Peyer's patch (tissue), 4 donors: Measurements from ENCODE around the gene RNASE1. TPM values are rescaled to one million over a fixed set of nuclear protein-coding genes. Genes with fewer than 3 reads are reported as not detected.
"Not testable (repeated sequence)": the region's sequence is repeated elsewhere in the genome, so short reads cannot be mapped to it uniquely, and the experiment has no call there.

Source experiments
- DNase-seq, 3 donors: peaks; one replicate each; pipeline ENCODE4 v3.0.0-alpha.2; 2017 to 2019
- H3K27ac ChIP-seq, 4 donors: fragments of 200-600 bp; sonication (generic); one replicate each; pipeline ENCODE4 v1.5.1; 2016 to 2019
- H3K27me3 ChIP-seq, 2 donors: fragments of 200-600 bp; sonication (generic); one replicate each; pipeline ENCODE4 v1.5.1; 2019
- H3K36me3 ChIP-seq, 3 donors: fragments of 200-600 bp; sonication (generic); one replicate each; pipeline ENCODE4 v1.5.1; 2016 to 2019
- H3K4me1 ChIP-seq, 4 donors: fragments of 200-600 bp; sonication (generic); one replicate each; pipeline ENCODE4 v1.5.1; 2016 to 2019
- H3K4me3 ChIP-seq, 4 donors: fragments of 200-600 bp; sonication (generic); 1 replicate in 3 of 4; 2 replicates in 1 of 4; pipeline ENCODE4 v1.5.1; 2016 to 2019; ENCODE audit warnings: mild to moderate bottlenecking in 1 of 4
- H3K9me3 ChIP-seq, 4 donors: fragments of 200-600 bp; sonication (generic); one replicate each; pipeline ENCODE4 v1.5.1; 2016 to 2019; ENCODE audit warnings: mild to moderate bottlenecking in 1 of 4
- POLR2A ChIP-seq, 2 donors: fragments of 450-650 bp; IDR thresholded peaks; one replicate each; pipeline ENCODE4 v1.5.1; 2017; ENCODE audit warnings: antibody characterized with exemption in 2 of 2, mild to moderate bottlenecking in 2 of 2, moderate library complexity in 2 of 2
- total RNA-seq, 4 donors: library from RNA; depleted of rRNA; stranded (reverse); fragments of >200 nt; gene quantifications; one replicate each; pipeline ENCODE4 v1.1.0, GENCODE V29; 2016
- TF ChIP-seq, protein P1 (sequence below), 6 experiments: fragments of 450-650 bp in 4 of 6; fragments of 200-600 bp in 2 of 6; sonication (generic) in 1 of 6; IDR thresholded peaks; one replicate each; pipeline ENCODE4 v1.5.1; 2017 to 2019; ENCODE audit warnings: antibody characterized with exemption in 6 of 6, mild to moderate bottlenecking in 3 of 6, moderate library complexity in 1 of 6

RNASE1 gene
- total RNA-seq, 4 donors from 2014 or later = 35.5 to 131 (median 90.6) TPM

DNA sequence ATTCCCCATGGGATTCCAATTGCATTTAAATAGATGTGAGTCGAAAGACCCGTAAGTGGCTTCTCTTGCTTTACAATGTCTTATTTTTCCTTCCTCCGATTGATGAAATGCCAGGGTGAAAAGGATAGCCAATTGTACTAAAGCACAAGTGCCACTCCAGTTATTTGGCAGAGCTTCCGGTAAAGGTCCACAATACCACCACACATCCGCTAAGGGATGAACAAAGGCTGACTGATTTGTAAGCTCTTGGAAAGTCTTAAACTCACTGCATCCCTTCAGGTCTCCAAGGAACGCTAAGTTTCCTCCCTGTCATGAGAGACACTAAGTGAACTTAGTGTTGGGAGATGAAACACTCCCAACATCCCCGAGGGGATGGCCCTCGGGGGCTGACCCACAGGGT, 21.2 kb upstream of the RNASE1 start:
- DNase-seq = no peak
- Histone ChIP-seq H3K4me3 (no peak overlapping the region), H3K9me3 (peaks cover 0 to 10% (median 4%) of the 10 kb centered on the region in 4 donors), H3K36me3 (no peaks in the 10 kb centered on the region), H3K27ac (no peak overlapping the region), H3K27me3 (no peaks in the 10 kb centered on the region), H3K4me1 (peaks cover 0 to 5% (median 0%) of the 10 kb centered on the region in 4 donors)
- TF ChIP-seq, protein P1, sequence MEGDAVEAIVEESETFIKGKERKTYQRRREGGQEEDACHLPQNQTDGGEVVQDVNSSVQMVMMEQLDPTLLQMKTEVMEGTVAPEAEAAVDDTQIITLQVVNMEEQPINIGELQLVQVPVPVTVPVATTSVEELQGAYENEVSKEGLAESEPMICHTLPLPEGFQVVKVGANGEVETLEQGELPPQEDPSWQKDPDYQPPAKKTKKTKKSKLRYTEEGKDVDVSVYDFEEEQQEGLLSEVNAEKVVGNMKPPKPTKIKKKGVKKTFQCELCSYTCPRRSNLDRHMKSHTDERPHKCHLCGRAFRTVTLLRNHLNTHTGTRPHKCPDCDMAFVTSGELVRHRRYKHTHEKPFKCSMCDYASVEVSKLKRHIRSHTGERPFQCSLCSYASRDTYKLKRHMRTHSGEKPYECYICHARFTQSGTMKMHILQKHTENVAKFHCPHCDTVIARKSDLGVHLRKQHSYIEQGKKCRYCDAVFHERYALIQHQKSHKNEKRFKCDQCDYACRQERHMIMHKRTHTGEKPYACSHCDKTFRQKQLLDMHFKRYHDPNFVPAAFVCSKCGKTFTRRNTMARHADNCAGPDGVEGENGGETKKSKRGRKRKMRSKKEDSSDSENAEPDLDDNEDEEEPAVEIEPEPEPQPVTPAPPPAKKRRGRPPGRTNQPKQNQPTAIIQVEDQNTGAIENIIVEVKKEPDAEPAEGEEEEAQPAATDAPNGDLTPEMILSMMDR (IDR thresholded peaks at IDR 0.05) = no peak
- no peak for TF ChIP-seq POLR2A (IDR thresholded peaks at IDR 0.05)

DNA sequence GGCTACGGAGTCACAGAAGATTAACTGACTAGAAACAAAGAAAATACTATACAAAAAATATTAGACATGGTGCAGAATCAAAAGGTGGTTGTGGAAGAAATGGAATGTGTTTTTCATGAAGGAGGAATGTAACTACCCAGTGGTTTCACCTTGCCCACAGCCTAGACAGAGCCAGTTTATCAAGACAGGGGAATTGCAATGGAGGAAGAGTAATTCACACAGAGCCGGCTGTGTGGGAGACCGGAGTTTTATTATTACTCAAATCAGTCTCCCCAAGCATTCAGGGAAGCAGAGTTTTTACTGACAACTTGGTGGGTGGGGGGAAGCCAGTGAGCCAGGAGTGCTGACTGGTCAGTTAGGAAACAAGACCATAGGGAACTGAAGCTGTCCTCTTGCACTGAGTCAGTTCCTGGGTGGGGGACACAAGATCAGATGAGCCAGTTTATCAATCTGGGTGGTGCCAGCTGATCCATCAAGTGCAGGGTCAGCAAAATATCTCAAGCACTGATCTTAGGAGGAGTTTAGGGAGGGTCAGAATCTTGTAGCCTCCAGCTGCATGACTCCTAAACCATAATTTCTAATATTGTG, 19.0 kb upstream of the RNASE1 start:
- H3K4me1 ChIP-seq, H3K9me3 ChIP-seq, H3K27me3 ChIP-seq, DNase-seq, H3K36me3 ChIP-seq, H3K4me3 ChIP-seq: not testable (repeated sequence)
- peak overlapping the region in 2 of 4 donors; percentile 19 to 22 for H3K27ac ChIP-seq

DNA sequence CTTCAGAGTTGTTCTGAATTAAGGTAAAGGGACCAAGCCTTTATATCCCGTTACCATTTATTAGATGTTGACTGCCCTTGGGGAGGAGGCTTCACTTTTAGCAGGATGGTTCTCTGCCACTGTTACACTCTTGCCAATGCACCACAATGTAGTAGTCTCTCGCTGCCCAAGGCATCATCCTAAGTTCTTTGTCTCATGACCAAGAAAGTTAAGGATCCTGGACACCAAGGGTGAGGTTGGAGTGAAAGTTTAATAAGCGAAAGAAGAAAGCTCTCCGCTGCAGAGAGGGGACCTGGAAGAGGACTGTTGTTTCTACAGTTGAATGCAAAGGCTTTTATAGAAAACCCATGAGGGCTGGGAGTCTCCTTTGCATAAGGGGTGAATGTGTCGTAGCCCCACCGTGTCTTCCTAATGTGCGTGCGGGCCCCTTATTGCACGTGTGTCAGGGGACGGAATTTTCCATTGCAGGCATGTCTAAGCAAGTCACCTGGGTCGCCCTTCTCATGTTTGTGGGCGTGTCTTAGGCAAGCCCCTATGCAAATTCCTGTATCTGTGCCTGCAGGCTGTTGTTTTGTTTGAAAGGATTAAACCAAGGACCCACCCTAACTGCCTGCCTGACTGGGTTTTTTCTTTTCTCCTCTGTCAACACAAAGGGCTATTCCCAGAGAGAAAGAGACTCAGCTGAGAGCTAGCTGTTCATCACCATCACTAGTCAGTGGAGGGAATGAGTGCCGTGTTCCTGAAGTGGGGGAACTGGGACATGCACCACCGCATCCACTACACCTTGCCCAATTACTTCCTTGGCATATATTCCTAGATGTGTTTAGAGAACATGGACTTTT, 17.6 kb upstream of the RNASE1 start:
- Histone ChIP-seq H3K36me3 (no peaks in the 10 kb centered on the region), H3K27ac (peak overlapping the region in 2 of 4 donors; percentile 19 to 22)
- no peak for DNase-seq

DNA sequence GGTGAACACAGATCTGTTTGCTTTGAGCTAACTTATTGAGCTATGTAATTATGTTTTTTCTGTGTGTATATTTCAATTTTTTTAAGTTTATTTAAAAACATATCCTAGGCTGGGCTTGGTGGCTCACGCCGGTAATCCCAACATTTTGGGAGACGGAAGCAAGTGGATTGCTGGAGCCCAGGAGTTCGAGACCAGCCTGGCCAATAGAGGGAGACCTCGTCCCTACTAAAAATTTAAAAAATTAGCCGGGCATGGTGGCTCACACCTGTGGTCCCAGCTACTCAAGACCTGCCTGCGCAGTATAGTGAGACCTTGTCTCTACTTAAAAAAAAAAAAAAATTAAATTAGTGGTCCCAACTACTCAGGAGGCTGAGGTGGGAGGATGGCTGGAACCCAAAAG, 16.2 kb upstream of the RNASE1 start:
- Histone ChIP-seq H3K27ac (no peak overlapping the region), H3K27me3 (no peaks in the 10 kb centered on the region), H3K36me3 (no peaks in the 10 kb centered on the region), H3K4me3 (no peak overlapping the region), H3K9me3 (no peaks in the 10 kb centered on the region), H3K4me1 (peaks cover 0 to 12% (median 0%) of the 10 kb centered on the region in 4 donors)
- TF ChIP-seq, protein P1 (IDR thresholded peaks at IDR 0.05) = peak in 2 of 6 experiments; percentile 28 to 32
- TF ChIP-seq POLR2A (IDR thresholded peaks at IDR 0.05) = no peak
- DNase-seq = no peak

More for the DNA sequence above, 17.6 kb upstream of the RNASE1 start:
- Histone ChIP-seq H3K27me3 (no peaks in the 10 kb centered on the region), H3K4me1 (peaks cover 0 to 5% (median 0%) of the 10 kb centered on the region in 4 donors), H3K9me3 (no peaks in the 10 kb centered on the region), H3K4me3 (no peak overlapping the region)
- TF ChIP-seq, protein P1 (IDR thresholded peaks at IDR 0.05) = no peak
- TF ChIP-seq POLR2A (IDR thresholded peaks at IDR 0.05) = no peak

DNA sequence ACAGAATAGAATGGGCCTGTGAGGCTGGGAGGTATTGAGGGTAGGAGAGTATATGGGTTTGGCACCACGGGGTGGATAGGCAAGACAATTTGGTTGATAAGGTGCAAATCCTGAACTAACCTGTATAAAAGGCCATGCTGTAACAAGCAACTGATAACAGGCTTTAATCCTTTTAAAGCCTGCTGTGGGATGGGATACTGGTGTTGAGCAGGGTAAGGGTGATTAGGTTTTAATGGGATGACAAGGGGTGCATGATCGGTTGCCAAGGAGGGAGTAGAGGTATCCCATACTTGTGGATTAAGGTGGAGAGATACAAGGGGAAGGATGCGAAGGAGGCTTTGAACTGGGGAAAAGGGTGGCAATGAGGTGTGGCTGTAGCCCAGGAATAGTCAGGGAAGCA, 13.3 kb upstream of the RNASE1 start:
- not testable (repeated sequence) for H3K27ac ChIP-seq, H3K27me3 ChIP-seq, H3K9me3 ChIP-seq, H3K36me3 ChIP-seq, DNase-seq, H3K4me3 ChIP-seq
- H3K4me1 ChIP-seq = peaks cover 0 to 29% (median 0%) of the 10 kb centered on the region in 4 donors

DNA sequence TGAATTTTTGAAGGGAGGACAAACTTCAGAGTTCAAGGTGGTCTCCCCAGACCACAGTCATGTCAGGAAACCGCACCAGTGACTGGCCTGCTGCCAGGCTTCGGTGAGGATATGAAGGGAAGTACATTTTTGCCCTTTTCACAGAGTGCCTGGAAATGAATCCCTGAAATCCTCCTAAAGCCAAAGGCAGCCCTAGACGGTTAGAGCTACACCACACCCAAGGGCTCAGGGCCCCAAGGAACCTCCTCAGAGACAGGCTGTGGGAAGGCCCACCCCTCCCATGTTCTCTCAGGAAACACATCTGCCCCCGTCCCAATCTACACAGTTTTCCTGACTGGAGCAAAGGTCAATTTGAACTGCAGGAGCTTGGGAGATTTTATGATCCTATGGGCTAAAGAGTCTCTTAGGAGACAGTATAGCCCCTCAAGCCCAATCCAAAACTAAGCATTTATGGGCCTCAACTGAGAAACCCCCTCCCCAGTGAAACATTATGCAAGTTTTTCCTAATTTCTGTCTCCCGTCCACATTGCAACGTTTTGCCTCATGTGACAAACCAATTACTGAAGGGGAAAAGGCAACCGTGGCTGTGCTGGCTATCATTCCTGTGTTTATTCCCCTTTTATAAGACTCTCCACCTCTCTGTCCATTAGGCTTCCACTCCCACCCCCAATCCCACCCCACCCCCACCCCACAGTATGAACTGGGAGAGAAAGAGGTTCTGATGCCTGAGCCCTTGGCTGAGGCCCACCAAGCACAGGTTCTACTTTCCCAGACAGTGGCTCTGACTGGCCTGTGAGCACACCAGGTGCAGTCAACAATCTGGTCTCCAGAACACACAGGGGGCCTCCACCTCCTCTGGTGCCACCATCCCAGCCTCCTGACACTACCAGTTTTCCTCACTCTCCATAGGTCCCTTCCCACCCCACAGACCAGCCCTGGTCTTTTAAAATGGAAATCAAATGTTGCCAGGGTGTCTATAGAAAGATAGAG, 9.6 kb upstream of the RNASE1 start:
- TF ChIP-seq POLR2A (IDR thresholded peaks at IDR 0.05) = no peak
- TF ChIP-seq, protein P1 (IDR thresholded peaks at IDR 0.05) = no peak
- H3K4me1 ChIP-seq = peaks cover 0 to 25% (median 0%) of the 10 kb centered on the region in 4 donors
- DNase-seq = peak in 1 of 3 donors; percentile 58
- H3K36me3 ChIP-seq = no peaks in the 10 kb centered on the region
- no peaks in the 10 kb centered on the region for H3K27me3 ChIP-seq
- H3K4me3 ChIP-seq = no peak overlapping the region
- peak overlapping the region in 2 of 4 donors; percentile 26 to 40 for H3K27ac ChIP-seq
- H3K9me3 ChIP-seq = no peaks in the 10 kb centered on the region
